Measurements from ENCODE around the gene MPZL3.

DNA sequence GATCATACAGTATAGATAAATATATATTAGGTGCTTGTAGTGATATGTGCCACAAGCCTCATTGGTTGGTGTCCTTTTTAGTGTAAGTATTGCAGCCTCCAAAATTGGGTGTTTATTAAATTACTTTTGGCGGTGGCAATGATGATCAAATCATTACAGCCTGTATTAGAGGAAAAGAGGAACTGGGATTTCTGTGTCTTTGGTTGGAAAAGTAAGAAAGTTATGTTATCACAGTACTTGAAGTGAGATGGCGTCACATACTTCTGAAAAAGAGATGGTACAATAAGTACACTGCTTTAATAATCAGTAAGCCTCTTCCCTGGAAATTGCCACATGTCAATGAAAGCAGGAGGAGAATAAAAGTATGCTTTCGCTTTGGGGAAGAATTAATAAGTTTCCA is 523 bp upstream of the MPZL3 start:
- TF ChIP-seq CTCF (conservative IDR thresholded peaks at IDR 0.05; ENCODE audit: low read depth in 2 of 2) = no peak
- no peak for TF ChIP-seq CREB1 (CRISPR knock-in tag; IDR thresholded peaks at IDR 0.05; ENCODE audit: low read depth)
- no peak for TF ChIP-seq POLR2AphosphoS5 (IDR thresholded peaks at IDR 0.05; ENCODE audit: low read depth)
- TF ChIP-seq, protein P1, sequence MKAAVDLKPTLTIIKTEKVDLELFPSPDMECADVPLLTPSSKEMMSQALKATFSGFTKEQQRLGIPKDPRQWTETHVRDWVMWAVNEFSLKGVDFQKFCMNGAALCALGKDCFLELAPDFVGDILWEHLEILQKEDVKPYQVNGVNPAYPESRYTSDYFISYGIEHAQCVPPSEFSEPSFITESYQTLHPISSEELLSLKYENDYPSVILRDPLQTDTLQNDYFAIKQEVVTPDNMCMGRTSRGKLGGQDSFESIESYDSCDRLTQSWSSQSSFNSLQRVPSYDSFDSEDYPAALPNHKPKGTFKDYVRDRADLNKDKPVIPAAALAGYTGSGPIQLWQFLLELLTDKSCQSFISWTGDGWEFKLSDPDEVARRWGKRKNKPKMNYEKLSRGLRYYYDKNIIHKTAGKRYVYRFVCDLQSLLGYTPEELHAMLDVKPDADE (IDR thresholded peaks at IDR 0.05) = no peak
- TF ChIP-seq EZH2 (IDR thresholded peaks at IDR 0.05; ENCODE audit: low read depth, unreplicated experiment) = no peak
- TF ChIP-seq EZH2phosphoT487 (IDR thresholded peaks at IDR 0.05; ENCODE audit: unreplicated experiment) = no peak
- TF ChIP-seq, protein P2, sequence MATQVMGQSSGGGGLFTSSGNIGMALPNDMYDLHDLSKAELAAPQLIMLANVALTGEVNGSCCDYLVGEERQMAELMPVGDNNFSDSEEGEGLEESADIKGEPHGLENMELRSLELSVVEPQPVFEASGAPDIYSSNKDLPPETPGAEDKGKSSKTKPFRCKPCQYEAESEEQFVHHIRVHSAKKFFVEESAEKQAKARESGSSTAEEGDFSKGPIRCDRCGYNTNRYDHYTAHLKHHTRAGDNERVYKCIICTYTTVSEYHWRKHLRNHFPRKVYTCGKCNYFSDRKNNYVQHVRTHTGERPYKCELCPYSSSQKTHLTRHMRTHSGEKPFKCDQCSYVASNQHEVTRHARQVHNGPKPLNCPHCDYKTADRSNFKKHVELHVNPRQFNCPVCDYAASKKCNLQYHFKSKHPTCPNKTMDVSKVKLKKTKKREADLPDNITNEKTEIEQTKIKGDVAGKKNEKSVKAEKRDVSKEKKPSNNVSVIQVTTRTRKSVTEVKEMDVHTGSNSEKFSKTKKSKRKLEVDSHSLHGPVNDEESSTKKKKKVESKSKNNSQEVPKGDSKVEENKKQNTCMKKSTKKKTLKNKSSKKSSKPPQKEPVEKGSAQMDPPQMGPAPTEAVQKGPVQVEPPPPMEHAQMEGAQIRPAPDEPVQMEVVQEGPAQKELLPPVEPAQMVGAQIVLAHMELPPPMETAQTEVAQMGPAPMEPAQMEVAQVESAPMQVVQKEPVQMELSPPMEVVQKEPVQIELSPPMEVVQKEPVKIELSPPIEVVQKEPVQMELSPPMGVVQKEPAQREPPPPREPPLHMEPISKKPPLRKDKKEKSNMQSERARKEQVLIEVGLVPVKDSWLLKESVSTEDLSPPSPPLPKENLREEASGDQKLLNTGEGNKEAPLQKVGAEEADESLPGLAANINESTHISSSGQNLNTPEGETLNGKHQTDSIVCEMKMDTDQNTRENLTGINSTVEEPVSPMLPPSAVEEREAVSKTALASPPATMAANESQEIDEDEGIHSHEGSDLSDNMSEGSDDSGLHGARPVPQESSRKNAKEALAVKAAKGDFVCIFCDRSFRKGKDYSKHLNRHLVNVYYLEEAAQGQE (IDR thresholded peaks at IDR 0.05; ENCODE audit: unreplicated experiment) = no peak
- no peak for TF ChIP-seq STAT1 (IDR thresholded peaks at IDR 0.05; ENCODE audit: unreplicated experiment)
- TF ChIP-seq NANOG (IDR thresholded peaks at IDR 0.05; ENCODE audit: borderline replicate concordance) = no peak
- TF ChIP-seq JUNB (IDR thresholded peaks at IDR 0.05; ENCODE audit: unreplicated experiment) = no peak
- TF ChIP-seq ZNF331 (CRISPR knock-in tag; IDR thresholded peaks at IDR 0.05; ENCODE audit: low read depth) = no peak
- TF ChIP-seq ZNF114 (CRISPR knock-in tag; IDR thresholded peaks at IDR 0.05) = no peak
- TF ChIP-seq, protein P3, sequence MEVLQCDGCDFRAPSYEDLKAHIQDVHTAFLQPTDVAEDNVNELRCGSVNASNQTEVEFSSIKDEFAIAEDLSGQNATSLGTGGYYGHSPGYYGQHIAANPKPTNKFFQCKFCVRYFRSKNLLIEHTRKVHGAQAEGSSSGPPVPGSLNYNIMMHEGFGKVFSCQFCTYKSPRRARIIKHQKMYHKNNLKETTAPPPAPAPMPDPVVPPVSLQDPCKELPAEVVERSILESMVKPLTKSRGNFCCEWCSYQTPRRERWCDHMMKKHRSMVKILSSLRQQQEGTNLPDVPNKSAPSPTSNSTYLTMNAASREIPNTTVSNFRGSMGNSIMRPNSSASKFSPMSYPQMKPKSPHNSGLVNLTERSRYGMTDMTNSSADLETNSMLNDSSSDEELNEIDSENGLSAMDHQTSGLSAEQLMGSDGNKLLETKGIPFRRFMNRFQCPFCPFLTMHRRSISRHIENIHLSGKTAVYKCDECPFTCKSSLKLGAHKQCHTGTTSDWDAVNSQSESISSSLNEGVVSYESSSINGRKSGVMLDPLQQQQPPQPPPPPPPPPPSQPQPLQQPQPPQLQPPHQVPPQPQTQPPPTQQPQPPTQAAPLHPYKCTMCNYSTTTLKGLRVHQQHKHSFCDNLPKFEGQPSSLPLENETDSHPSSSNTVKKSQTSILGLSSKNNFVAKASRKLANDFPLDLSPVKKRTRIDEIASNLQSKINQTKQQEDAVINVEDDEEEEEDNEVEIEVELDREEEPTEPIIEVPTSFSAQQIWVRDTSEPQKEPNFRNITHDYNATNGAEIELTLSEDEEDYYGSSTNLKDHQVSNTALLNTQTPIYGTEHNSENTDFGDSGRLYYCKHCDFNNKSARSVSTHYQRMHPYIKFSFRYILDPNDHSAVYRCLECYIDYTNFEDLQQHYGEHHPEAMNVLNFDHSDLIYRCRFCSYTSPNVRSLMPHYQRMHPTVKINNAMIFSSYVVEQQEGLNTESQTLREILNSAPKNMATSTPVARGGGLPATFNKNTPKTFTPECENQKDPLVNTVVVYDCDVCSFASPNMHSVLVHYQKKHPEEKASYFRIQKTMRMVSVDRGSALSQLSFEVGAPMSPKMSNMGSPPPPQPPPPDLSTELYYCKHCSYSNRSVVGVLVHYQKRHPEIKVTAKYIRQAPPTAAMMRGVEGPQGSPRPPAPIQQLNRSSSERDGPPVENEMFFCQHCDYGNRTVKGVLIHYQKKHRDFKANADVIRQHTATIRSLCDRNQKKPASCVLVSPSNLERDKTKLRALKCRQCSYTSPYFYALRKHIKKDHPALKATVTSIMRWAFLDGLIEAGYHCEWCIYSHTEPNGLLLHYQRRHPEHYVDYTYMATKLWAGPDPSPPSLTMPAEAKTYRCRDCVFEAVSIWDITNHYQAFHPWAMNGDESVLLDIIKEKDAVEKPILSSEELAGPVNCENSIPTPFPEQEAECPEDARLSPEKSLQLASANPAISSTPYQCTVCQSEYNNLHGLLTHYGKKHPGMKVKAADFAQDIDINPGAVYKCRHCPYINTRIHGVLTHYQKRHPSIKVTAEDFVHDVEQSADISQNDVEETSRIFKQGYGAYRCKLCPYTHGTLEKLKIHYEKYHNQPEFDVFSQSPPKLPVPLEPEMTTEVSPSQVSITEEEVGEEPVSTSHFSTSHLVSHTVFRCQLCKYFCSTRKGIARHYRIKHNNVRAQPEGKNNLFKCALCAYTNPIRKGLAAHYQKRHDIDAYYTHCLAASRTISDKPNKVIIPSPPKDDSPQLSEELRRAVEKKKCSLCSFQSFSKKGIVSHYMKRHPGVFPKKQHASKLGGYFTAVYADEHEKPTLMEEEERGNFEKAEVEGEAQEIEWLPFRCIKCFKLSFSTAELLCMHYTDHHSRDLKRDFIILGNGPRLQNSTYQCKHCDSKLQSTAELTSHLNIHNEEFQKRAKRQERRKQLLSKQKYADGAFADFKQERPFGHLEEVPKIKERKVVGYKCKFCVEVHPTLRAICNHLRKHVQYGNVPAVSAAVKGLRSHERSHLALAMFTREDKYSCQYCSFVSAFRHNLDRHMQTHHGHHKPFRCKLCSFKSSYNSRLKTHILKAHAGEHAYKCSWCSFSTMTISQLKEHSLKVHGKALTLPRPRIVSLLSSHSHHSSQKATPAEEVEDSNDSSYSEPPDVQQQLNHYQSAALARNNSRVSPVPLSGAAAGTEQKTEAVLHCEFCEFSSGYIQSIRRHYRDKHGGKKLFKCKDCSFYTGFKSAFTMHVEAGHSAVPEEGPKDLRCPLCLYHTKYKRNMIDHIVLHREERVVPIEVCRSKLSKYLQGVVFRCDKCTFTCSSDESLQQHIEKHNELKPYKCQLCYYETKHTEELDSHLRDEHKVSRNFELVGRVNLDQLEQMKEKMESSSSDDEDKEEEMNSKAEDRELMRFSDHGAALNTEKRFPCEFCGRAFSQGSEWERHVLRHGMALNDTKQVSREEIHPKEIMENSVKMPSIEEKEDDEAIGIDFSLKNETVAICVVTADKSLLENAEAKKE (CRISPR knock-in tag; IDR thresholded peaks at IDR 0.05) = no peak

All from GM23338 (cell line).